Astrocyte (in vitro differentiated cells and primary cell): ENCODE data around the gene PRG2. TPM values are rescaled to one million over a fixed set of nuclear protein-coding genes. Genes with fewer than 3 reads are reported as not detected.

ENCODE experiments used
- DNase-seq: peaks from one replicate; pipeline ENCODE4 v3.0.0-alpha.2; 2010; ENCODE audit warnings: low read depth
- FAIRE-seq: peaks from 2 replicates; lab custom pipeline; 2011; peaks lifted over from hg19 to GRCh38; lab: Jason Lieb, UNC
- H2AFZ ChIP-seq: 2 replicates; pipeline ENCODE4 v1.6.0; 2012; ENCODE audit warnings: low read depth, low read length, inconsistent platforms
- H3K27ac ChIP-seq: 2 replicates; pipeline ENCODE4 v1.5.1; 2011; ENCODE audit warnings: low read depth, low read length, inconsistent platforms
- H3K27me3 ChIP-seq: 2 replicates; pipeline ENCODE4 v1.6.0; 2011; ENCODE audit warnings: low read length, inconsistent platforms; ENCODE audit not compliant: insufficient read depth
- H3K36me3 ChIP-seq: 2 replicates; pipeline ENCODE4 v1.5.1; 2011; ENCODE audit warnings: low read length, inconsistent platforms; ENCODE audit not compliant: insufficient read depth
- H3K4me1 ChIP-seq: 2 replicates; pipeline ENCODE4 v1.5.1; 2011; ENCODE audit warnings: low read length, inconsistent platforms; ENCODE audit not compliant: insufficient read depth
- H3K4me2 ChIP-seq: 2 replicates; pipeline ENCODE4 v1.6.0; 2012; ENCODE audit warnings: low read length, inconsistent platforms
- H3K4me3 ChIP-seq: 2 replicates; pipeline ENCODE4 v1.5.1; 2011; ENCODE audit warnings: low read depth, mild to moderate bottlenecking, low read length, inconsistent platforms; ENCODE audit not compliant: insufficient read depth
- H3K79me2 ChIP-seq: 2 replicates; pipeline ENCODE4 v1.6.0; 2012; ENCODE audit warnings: mild to moderate bottlenecking, low read length, inconsistent platforms; ENCODE audit not compliant: insufficient read depth
- H3K9ac ChIP-seq: 2 replicates; pipeline ENCODE4 v1.6.0; 2012; ENCODE audit warnings: mild to moderate bottlenecking, low read length, inconsistent platforms
- H3K9me3 ChIP-seq: 2 replicates; pipeline ENCODE4 v1.5.1; 2012; ENCODE audit warnings: low read depth, mild to moderate bottlenecking, low read length, inconsistent platforms; ENCODE audit not compliant: insufficient read depth
- H4K20me1 ChIP-seq: 2 replicates; pipeline ENCODE4 v1.6.0; 2012; ENCODE audit warnings: low read length, inconsistent platforms; ENCODE audit not compliant: insufficient read depth
- H3K27ac Mint-ChIP-seq: one replicate; pipeline ENCODE4 v1.8.0; 2021; ENCODE audit warnings: mild to moderate bottlenecking, mixed read lengths; ENCODE audit not compliant: unreplicated experiment
- H3K27me3 Mint-ChIP-seq: one replicate; pipeline ENCODE4 v1.8.0; 2021; ENCODE audit warnings: low read depth, mixed read lengths; ENCODE audit not compliant: unreplicated experiment
- H3K36me3 Mint-ChIP-seq: one replicate; pipeline ENCODE4 v1.8.0; 2021; ENCODE audit warnings: low read depth, mixed read lengths; ENCODE audit not compliant: unreplicated experiment
- H3K4me1 Mint-ChIP-seq: one replicate; pipeline ENCODE4 v1.8.0; 2021; ENCODE audit warnings: low read depth, mixed read lengths; ENCODE audit not compliant: unreplicated experiment
- H3K4me3 Mint-ChIP-seq: one replicate; pipeline ENCODE4 v1.8.0; 2021; ENCODE audit warnings: mild to moderate bottlenecking, moderate library complexity, mixed read lengths; ENCODE audit not compliant: unreplicated experiment
- H3K9me3 Mint-ChIP-seq: one replicate; pipeline ENCODE4 v1.8.0; 2021; ENCODE audit warnings: mild to moderate bottlenecking, mixed read lengths; ENCODE audit not compliant: unreplicated experiment
- CTCF ChIP-seq: IDR thresholded peaks from 2 replicates; pipeline ENCODE4 v1.5.1; 2011; ENCODE audit warnings: low read depth, mild to moderate bottlenecking, inconsistent platforms, low read length, moderate library complexity; ENCODE audit not compliant: insufficient read depth
- EZH2 ChIP-seq: IDR thresholded peaks from 2 replicates; pipeline ENCODE4 v1.6.1; 2012; ENCODE audit warnings: mild to moderate bottlenecking, low read length, inconsistent platforms; ENCODE audit not compliant: insufficient read depth
- total RNA-seq: library from RNA; stranded (reverse); gene quantifications from 2 replicates; pipeline ENCODE4 v1.2.1, GENCODE V29; 2021

The PRG2 gene
- total RNA-seq, 1 donor from 2014 or later, result not detected

GRCh38 chr11:57397394-57397990 lies 7.0 kb upstream of the PRG2 start:
- no peak overlapping the region for H2AFZ ChIP-seq
- no peaks in the 10 kb centered on the region for H3K36me3 ChIP-seq
- Mint-ChIP-seq H3K27me3 (peaks cover 21% of the 10 kb centered on the region), H3K36me3 (no peaks in the 10 kb centered on the region), H3K27ac (no peak overlapping the region), H3K4me3 (no peak overlapping the region), H3K4me1 (no peaks in the 10 kb centered on the region), H3K9me3 (no peaks in the 10 kb centered on the region)
- no peaks in the 10 kb centered on the region for H3K79me2 ChIP-seq
- H4K20me1 ChIP-seq, result no peaks in the 10 kb centered on the region
- H3K4me1 ChIP-seq, result no peaks in the 10 kb centered on the region
- TF ChIP-seq EZH2 (no peak), CTCF (no peak)
- H3K27ac ChIP-seq, result no peak overlapping the region
- DNase-seq (no peak), FAIRE-seq (no peak)
- H3K4me3 ChIP-seq, result no peak overlapping the region
- peaks cover 23% of the 10 kb centered on the region for H3K27me3 ChIP-seq
- no peak overlapping the region for H3K9ac ChIP-seq
- H3K9me3 ChIP-seq, result peaks cover 2% of the 10 kb centered on the region
- no peak overlapping the region for H3K4me2 ChIP-seq

GRCh38 chr11:57396744-57397143 lies 6.3 kb upstream of the PRG2 start:
- H3K9ac ChIP-seq, result no peak overlapping the region
- Mint-ChIP-seq H3K4me1 (no peaks in the 10 kb centered on the region), H3K36me3 (no peaks in the 10 kb centered on the region), H3K27ac (no peak overlapping the region), H3K27me3 (peaks cover 27% of the 10 kb centered on the region), H3K9me3 (no peaks in the 10 kb centered on the region), H3K4me3 (no peak overlapping the region)
- FAIRE-seq (no peak), DNase-seq (no peak)
- H3K4me3 ChIP-seq, result no peak overlapping the region
- H3K4me1 ChIP-seq, result no peaks in the 10 kb centered on the region
- TF ChIP-seq CTCF (no peak), EZH2 (no peak)
- H2AFZ ChIP-seq, result no peak overlapping the region
- H4K20me1 ChIP-seq, result no peaks in the 10 kb centered on the region
- H3K36me3 ChIP-seq, result no peaks in the 10 kb centered on the region
- H3K9me3 ChIP-seq, result peaks cover 2% of the 10 kb centered on the region
- H3K27ac ChIP-seq, result no peak overlapping the region
- H3K79me2 ChIP-seq, result no peaks in the 10 kb centered on the region
- H3K27me3 ChIP-seq, result peaks cover 23% of the 10 kb centered on the region
- H3K4me2 ChIP-seq, result no peak overlapping the region

- H3K79me2 ChIP-seq, result no peaks in the 10 kb centered on the region
- no peak overlapping the region for H3K4me3 ChIP-seq
- Mint-ChIP-seq H3K27me3 (peaks cover 27% of the 10 kb centered on the region), H3K27ac (no peak overlapping the region), H3K4me3 (no peak overlapping the region), H3K36me3 (no peaks in the 10 kb centered on the region), H3K4me1 (no peaks in the 10 kb centered on the region), H3K9me3 (no peaks in the 10 kb centered on the region)
- no peaks in the 10 kb centered on the region for H3K4me1 ChIP-seq
- TF ChIP-seq EZH2, result no peak
- no peak for TF ChIP-seq CTCF
- H3K27me3 ChIP-seq, result peaks cover 23% of the 10 kb centered on the region
- no peak overlapping the region for H3K4me2 ChIP-seq
- peaks cover 2% of the 10 kb centered on the region for H3K9me3 ChIP-seq
- no peaks in the 10 kb centered on the region for H4K20me1 ChIP-seq
- no peaks in the 10 kb centered on the region for H3K36me3 ChIP-seq
- FAIRE-seq (no peak), DNase-seq (no peak)
- H3K27ac ChIP-seq, result no peak overlapping the region
- H3K9ac ChIP-seq, result no peak overlapping the region
- H2AFZ ChIP-seq, result no peak overlapping the region
Measured at GRCh38 chr11:57395905-57396623, 5.6 kb upstream of the PRG2 start.
